ENCODE data around the gene MRPS23.

Gene MRPS23

DNA sequence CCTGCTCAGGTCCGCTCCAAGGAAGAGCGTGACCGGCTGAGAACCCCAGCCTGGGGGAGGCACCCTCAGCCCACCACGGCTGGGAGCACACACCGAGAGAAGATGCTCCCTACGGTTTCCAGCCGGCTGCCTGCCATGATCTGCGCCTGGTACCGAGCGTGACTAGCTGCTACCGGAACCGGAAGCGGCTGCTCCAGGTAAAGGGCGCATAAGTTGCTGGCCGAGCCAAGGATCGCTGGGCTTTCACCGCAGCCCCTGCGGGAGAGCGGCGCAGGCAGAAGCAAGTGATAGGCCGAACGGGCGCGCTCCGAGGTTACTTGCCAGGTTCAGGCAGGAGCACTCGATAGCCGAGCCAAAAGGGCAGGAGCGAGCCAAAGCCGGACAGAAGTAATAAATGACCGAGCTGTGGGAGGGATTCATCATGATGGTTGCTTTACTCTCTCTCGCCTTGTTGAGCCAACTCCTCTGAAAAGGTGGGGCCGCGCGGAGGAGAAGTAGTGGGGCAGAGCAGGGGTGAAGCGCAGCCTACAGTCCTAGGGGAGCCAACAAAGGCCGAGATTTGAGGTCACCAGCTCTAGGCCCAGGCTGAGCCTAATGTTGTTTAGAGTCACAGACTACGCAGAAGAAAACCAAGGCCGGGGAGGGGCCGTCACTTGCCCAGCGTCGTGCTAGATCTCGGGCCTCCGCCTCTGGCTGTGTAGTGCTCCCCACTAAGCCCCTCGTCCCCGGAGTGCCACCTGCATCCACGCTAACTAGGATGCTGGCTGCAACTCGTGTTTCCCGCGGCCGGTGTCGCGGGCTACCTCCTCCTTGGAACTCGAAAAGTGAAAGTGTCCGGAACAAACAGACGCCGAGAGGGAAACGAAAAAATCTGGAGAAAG is at the start of gene MRPS23:
MRPS23 (minus strand) TSS at position 171 of the 881 bp plus-strand sequence; CDS start at position 137, 34 bp downstream.
- TF ChIP-seq, protein P1, sequence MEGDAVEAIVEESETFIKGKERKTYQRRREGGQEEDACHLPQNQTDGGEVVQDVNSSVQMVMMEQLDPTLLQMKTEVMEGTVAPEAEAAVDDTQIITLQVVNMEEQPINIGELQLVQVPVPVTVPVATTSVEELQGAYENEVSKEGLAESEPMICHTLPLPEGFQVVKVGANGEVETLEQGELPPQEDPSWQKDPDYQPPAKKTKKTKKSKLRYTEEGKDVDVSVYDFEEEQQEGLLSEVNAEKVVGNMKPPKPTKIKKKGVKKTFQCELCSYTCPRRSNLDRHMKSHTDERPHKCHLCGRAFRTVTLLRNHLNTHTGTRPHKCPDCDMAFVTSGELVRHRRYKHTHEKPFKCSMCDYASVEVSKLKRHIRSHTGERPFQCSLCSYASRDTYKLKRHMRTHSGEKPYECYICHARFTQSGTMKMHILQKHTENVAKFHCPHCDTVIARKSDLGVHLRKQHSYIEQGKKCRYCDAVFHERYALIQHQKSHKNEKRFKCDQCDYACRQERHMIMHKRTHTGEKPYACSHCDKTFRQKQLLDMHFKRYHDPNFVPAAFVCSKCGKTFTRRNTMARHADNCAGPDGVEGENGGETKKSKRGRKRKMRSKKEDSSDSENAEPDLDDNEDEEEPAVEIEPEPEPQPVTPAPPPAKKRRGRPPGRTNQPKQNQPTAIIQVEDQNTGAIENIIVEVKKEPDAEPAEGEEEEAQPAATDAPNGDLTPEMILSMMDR (IDR thresholded peaks at IDR 0.05; ENCODE audit: low read depth, low read length), result no peak
- TF ChIP-seq MYC (IDR thresholded peaks at IDR 0.05; ENCODE audit: low read depth, low read length), result no peak; the same call in 1 of the 2 replicates
- peak; percentile 61 for TF ChIP-seq POLR2A (IDR thresholded peaks at IDR 0.05; ENCODE audit: extremely low read depth, insufficient read length)
- TF ChIP-seq, protein P2, sequence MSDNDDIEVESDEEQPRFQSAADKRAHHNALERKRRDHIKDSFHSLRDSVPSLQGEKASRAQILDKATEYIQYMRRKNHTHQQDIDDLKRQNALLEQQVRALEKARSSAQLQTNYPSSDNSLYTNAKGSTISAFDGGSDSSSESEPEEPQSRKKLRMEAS (IDR thresholded peaks at IDR 0.05; ENCODE audit: low read depth, low read length), result peak; percentile 89
- peak; percentile 99 for DNase-seq (ENCODE audit: low read depth)
- peak within 1 kb of the TSS; percentile 95 for H3K4me3 ChIP-seq (ENCODE audit: low read depth, low read length)

DNA sequence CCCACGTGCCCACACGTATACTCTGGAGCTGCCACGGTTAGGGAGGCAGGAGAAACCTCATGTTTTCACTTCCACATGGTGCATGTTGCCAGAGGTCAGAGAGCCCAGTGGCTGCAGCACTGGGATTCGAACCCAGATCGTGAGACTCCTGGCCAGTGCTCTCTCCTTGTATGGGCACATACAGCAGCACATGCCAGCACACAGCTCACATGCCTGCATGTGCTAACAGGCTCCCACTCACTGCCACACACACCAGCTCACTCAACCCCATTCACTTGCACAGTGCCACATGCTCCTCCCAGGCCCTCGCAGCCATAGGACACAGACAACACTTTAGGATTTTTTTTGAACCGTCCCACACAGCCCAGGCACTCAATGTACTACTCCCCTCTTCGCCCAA is 49.5 kb upstream of the MRPS23 start:
- peak; percentile 43 for DNase-seq (ENCODE audit: low read depth)
- TF ChIP-seq, protein P2 (IDR thresholded peaks at IDR 0.05; ENCODE audit: low read depth, low read length), result peak; percentile 38; the same call in 1 of the 2 replicates
- TF ChIP-seq MYC (IDR thresholded peaks at IDR 0.05; ENCODE audit: low read depth, low read length), result no peak
- no peak overlapping the region for H3K4me3 ChIP-seq (ENCODE audit: low read depth, low read length)

DNA sequence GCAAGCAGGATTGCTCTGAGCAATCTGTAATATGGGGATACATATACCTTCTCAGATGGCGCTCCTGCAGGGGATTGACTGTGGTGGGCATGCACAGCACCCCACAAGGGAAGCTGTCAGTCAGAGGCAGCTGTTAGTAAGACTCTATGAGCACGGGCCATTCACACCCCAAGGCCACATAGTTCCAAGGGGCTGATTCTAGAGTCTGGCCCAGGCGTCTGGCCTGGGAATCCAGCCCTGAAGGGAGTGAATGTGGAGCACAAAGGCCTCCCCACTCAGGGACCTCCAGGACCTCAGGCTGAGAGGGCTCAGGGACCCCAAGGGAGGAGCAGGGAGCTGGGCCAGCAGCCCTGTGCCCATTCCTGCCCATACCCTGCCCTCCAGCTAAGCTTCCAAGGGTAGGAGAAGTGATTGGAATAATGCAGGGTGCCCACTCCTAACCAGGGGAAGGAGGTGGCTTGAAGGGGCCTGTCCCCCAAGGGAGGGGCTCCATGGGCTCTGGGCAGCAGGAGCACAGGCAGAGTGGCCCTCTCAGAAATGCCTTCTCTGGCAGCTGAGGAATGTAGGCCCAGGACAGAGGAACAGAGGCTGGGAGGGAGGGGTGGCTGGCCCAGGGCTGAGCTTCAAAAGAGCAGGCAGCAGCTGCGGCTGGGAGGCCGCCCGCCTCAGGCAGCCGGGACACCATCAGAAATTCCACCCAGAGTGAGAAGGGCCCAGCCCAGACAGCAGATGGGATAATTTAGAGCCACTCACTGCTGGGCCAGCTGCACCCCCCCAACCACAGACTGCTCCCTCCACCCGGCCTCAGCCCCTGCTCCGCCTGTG is 48.9 kb upstream of the MRPS23 start:
- TF ChIP-seq, protein P1 (IDR thresholded peaks at IDR 0.05; ENCODE audit: low read depth, low read length), result no peak
- TF ChIP-seq MYC (IDR thresholded peaks at IDR 0.05; ENCODE audit: low read depth, low read length), result no peak
- TF ChIP-seq, protein P2 (IDR thresholded peaks at IDR 0.05; ENCODE audit: low read depth, low read length), result no peak
- peak; percentile 27 for DNase-seq (ENCODE audit: low read depth)
- H3K4me3 ChIP-seq (ENCODE audit: low read depth, low read length), result no peak overlapping the region

DNA sequence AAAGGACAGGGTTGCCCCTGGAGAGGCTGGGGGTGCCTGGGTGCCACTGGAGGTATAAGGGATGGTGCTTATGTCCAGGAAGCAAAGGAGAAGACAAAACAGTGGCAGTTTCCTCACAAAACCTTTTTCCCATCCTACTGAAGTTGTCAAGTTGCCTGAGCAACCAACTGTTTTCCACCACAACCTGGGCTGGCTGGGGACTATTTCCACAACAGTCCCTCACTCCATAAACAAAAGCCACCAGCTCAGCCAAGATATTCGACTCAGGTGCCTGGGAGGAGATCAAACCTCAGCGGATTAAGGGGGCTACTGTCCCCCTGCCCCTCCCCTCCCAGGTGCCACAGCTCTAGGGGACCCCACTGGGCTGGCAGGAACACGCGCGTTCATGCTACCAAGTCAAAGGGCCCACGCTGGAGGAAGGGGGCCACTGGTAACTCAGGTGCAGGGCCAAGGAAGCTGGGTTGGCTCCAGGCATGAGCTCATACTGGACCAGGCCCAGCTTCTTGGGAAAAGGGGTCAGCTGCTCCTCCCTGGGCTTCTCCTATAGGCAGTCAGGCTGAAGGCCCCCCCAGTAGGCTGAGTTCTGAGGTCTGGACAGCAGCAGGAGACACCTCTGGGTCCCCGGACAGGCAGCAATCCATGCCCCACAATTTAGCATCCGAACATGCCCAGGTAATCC is 45.7 kb upstream of the MRPS23 start:
- H3K4me3 ChIP-seq (ENCODE audit: low read depth, low read length), result no peak overlapping the region
- DNase-seq (ENCODE audit: low read depth), result no peak
- no peak for TF ChIP-seq MYC (IDR thresholded peaks at IDR 0.05; ENCODE audit: low read depth, low read length)
- TF ChIP-seq POLR2A (IDR thresholded peaks at IDR 0.05; ENCODE audit: extremely low read depth, insufficient read length), result no peak
- TF ChIP-seq, protein P2 (IDR thresholded peaks at IDR 0.05; ENCODE audit: low read depth, low read length), result no peak
- TF ChIP-seq, protein P1 (IDR thresholded peaks at IDR 0.05; ENCODE audit: low read depth, low read length), result no peak

DNA sequence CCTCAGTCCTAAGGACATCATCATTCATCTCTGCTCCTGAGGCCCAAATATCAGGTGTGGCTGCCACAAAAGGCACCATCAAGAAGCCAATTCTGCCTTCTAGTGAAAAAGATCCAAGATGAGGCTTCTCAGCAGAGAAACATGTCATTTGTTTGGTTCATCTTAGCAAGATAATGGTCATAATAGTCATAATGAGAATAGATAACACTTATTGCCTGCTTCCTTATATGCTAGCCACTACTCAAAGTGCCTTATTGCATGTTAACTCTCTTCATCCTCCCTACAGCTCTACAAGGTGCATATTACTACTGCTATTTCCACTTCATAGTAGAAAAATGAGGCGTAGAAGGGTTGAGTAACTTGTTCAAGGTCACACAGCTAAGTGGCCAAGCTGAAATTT is 45.0 kb upstream of the MRPS23 start:
- DNase-seq (ENCODE audit: low read depth), result no peak
- no peak overlapping the region for H3K4me3 ChIP-seq (ENCODE audit: low read depth, low read length)
- TF ChIP-seq MYC (IDR thresholded peaks at IDR 0.05; ENCODE audit: low read depth, low read length) (no peak), POLR2A (IDR thresholded peaks at IDR 0.05; ENCODE audit: extremely low read depth, insufficient read length) (no peak)
- TF ChIP-seq, protein P1 (IDR thresholded peaks at IDR 0.05; ENCODE audit: low read depth, low read length), result no peak
- TF ChIP-seq, protein P2 (IDR thresholded peaks at IDR 0.05; ENCODE audit: low read depth, low read length), result no peak

Data from NB4 (cell line).